Measurements from ENCODE around the gene CLTB. TPM values are rescaled to one million over a fixed set of nuclear protein-coding genes. Genes with fewer than 3 reads are reported as not detected.
A peak's percentile ranks its signal among the peaks of the same experiment; 100 is the strongest.

The CLTB gene
- total RNA-seq, 4 donors from 2014 or later: 95.2 to 139 (median 112) TPM

GRCh38 chr5:176368726-176369125, 47.6 kb downstream of the CLTB start:
- intact Hi-C loops (cut with DNase I): no loop called here
- TF ChIP-seq CTCF (IDR thresholded peaks at IDR 0.05) (no peak), POLR2A (IDR thresholded peaks at IDR 0.05) (no peak)
- Histone ChIP-seq H3K27me3 (no peaks in the 10 kb centered on the region), H3K36me3 (peaks cover 0 to 2% of the 10 kb centered on the region in 2 donors), H3K9me3 (no peaks in the 10 kb centered on the region), H3K4me3 (replicated peaks in 1 of 3) (no peak overlapping the region), H3K27ac (no peak overlapping the region), H3K4me1 (peaks cover 3 to 20% of the 10 kb centered on the region in 2 donors)
- 96 to 100% methylated on average over 1 to 5 of the region's 13 CpGs for WGBS, 2 donors
- DNase-seq: no peak

GRCh38 chr5:176366232-176366894, 50.0 kb downstream of the CLTB start:
- peaks cover 3 to 10% of the 10 kb centered on the region in 2 donors for H3K4me1 ChIP-seq
- peaks cover 0 to 2% of the 10 kb centered on the region in 2 donors for H3K36me3 ChIP-seq
- DNase-seq: no peak
- WGBS, 2 donors: 61 to 73% methylated on average over 24 to 31 of the region's 38 CpGs
- H3K27ac ChIP-seq: no peak overlapping the region
- TF ChIP-seq CTCF (IDR thresholded peaks at IDR 0.05): no peak
- no peak for TF ChIP-seq POLR2A (IDR thresholded peaks at IDR 0.05)
- intact Hi-C loops (cut with DNase I): no loop called here
- H3K4me3 ChIP-seq (replicated peaks in 1 of 3): peak overlapping the region; percentile 47 to 67 (median 59)
- H3K27me3 ChIP-seq: no peaks in the 10 kb centered on the region
- no peaks in the 10 kb centered on the region for H3K9me3 ChIP-seq

- Histone ChIP-seq H3K27ac (peak within 1 kb of the TSS in 1 of 3 donors; percentile 17), H3K27me3 (no peaks in the 10 kb centered on the region), H3K36me3 (peaks cover 0 to 2% of the 10 kb centered on the region in 2 donors), H3K4me1 (peaks cover 7 to 13% of the 10 kb centered on the region in 2 donors), H3K4me3 (replicated peaks in 1 of 3) (peak within 1 kb of the TSS; percentile 47 to 67 (median 59)), H3K9me3 (no peaks in the 10 kb centered on the region)
- peak; percentile 16 to 19 for DNase-seq
- TF ChIP-seq POLR2A (IDR thresholded peaks at IDR 0.05) (peak in 1 of 2 donors; percentile 14), CTCF (IDR thresholded peaks at IDR 0.05) (no peak)
- 0% methylated on average over 6 of the region's 108 CpGs; no CpG with 5 or more reads in 1 of the 2 donors for WGBS, 2 donors
- intact Hi-C loops (cut with DNase I): no loop called here
These were observed 50.7 kb downstream of the CLTB start, which contains the start of gene ARL10 for GRCh38 chr5:176365351-176366231. TSS of gene ARL10 (plus strand) at chr5:176365487. CDS start at chr5:176365564, 77 bp downstream.

- Histone ChIP-seq H3K36me3 (peaks cover 0 to 2% of the 10 kb centered on the region in 2 donors), H3K27ac (peak overlapping the region in 1 of 3 donors; percentile 17), H3K4me3 (replicated peaks in 1 of 3) (peak overlapping the region; percentile 47 to 67 (median 59)), H3K4me1 (peaks cover 14 to 19% of the 10 kb centered on the region in 2 donors), H3K27me3 (no peaks in the 10 kb centered on the region), H3K9me3 (no peaks in the 10 kb centered on the region)
- intact Hi-C loops (cut with DNase I): no loop called here
- peak in 1 of 2 donors; percentile 5 for DNase-seq
- no peak for TF ChIP-seq CTCF (IDR thresholded peaks at IDR 0.05)
- TF ChIP-seq POLR2A (IDR thresholded peaks at IDR 0.05): no peak
- 28 to 48% methylated on average over 17 to 18 of the region's 28 CpGs for whole genome bisulfite sequencing, 2 donors
These were observed 51.5 kb downstream of the CLTB start for GRCh38 chr5:176364765-176365350.

Measured in thyroid gland (tissue), 4 donors.